Measurements from ENCODE around the gene DALRD3. TPM values are rescaled to one million over a fixed set of nuclear protein-coding genes. Genes with fewer than 3 reads are reported as not detected.
A peak's percentile ranks its signal among the peaks of the same experiment; 100 is the strongest.

Gene DALRD3
- total and polyA plus RNA-seq, 2 of the 8 experiments (the other 6 are each of a cell fraction or from before 2014, with no cell fraction given): 30.4 to 86.5 TPM

GRCh38 chr3:49006408-49007067 lies 11.8 kb downstream of the DALRD3 start:
- Histone ChIP-seq H2AK5ac (ENCODE audit: low read depth, low read length) (peak overlapping the region; percentile 57; the same call in 1 of the 2 replicates), H3K18ac (ENCODE audit: extremely low read depth, low read length) (peak overlapping the region; percentile 82), H4K5ac (ENCODE audit: insufficient read length, low read depth, low read length) (peak overlapping the region; percentile 79), H3K14ac (ENCODE audit: insufficient read length) (no peak overlapping the region), H2BK5ac (ENCODE audit: low read depth, low read length) (peak overlapping the region; percentile 81; the same call in 1 of the 2 replicates), H4K20me1 (replicated peaks in 1 of 2; ENCODE audit: control insufficient read depth in 1 of 2, insufficient read depth in 2 of 2, low read length in 2 of 2) (peaks cover 7 to 14% of the 10 kb centered on the region in 2 experiments), H4K8ac (ENCODE audit: extremely low read depth, insufficient read depth, low read length) (peak overlapping the region; percentile 75; the same call in 1 of the 2 replicates), H4K91ac (replicated peaks; ENCODE audit: insufficient read length, low read length) (peak overlapping the region; percentile 79), H2BK15ac (ENCODE audit: low read length) (no peak overlapping the region), H3K56ac (replicated peaks; ENCODE audit: insufficient read length, low read depth, low read length) (peak overlapping the region; percentile 67), H2AFZ (ENCODE audit: low read length) (no peak overlapping the region), H3K4me3 (ENCODE audit: extremely low read depth in 1 of 4, insufficient read depth in 2 of 4, low read depth in 3 of 4, low read length in 4 of 4) (peak overlapping the region; percentile 66 to 94 (median 92)), H3K23ac (ENCODE audit: insufficient read length) (no peak overlapping the region), H3K79me1 (ENCODE audit: low read depth, low read length) (peaks cover 11% of the 10 kb centered on the region), H3K36me3 (ENCODE audit: control insufficient read depth in 2 of 4, insufficient read depth in 4 of 4, low read length in 3 of 4) (peaks cover 0 to 8% (median 3%) of the 10 kb centered on the region in 4 experiments; a peak in 4 of 8 replicates), H3K4ac (replicated peaks; ENCODE audit: insufficient read length, low read depth, low read length) (peak overlapping the region; percentile 6), H3K79me2 (ENCODE audit: control insufficient read depth in 1 of 2, insufficient read depth in 2 of 2, low read length in 2 of 2) (peaks cover 11 to 33% of the 10 kb centered on the region in 2 experiments), H3K4me2 (ENCODE audit: insufficient read depth in 1 of 2, low read depth in 2 of 2, low read length in 2 of 2) (peak overlapping the region; percentile 95 to 98), H3K27ac (ENCODE audit: low read depth, low read length) (peak overlapping the region; percentile 99; the same call in 1 of the 2 replicates), H2BK12ac (ENCODE audit: low read depth, low read length) (0 out of 2 replicates have a peak overlapping the region, but pooled peaks have one; percentile 84), H3K9me3 (ENCODE audit: insufficient read depth in 2 of 2, low read depth in 1 of 2, low read length in 1 of 2) (no peaks in the 10 kb centered on the region), H3K4me1 (replicated peaks in 1 of 4; ENCODE audit: control insufficient read depth in 3 of 4, insufficient read depth in 4 of 4, low read length in 3 of 4) (peaks cover 0 to 12% (median 6%) of the 10 kb centered on the region in 4 experiments; a peak in 5 of 7 replicates), H3K23me2 (ENCODE audit: low read depth, low read length) (peaks cover 14% of the 10 kb centered on the region), H3K27me3 (replicated peaks in 1 of 4; ENCODE audit: control insufficient read depth in 3 of 4, extremely low read depth in 1 of 4, insufficient read depth in 3 of 4, low read length in 3 of 4) (no peaks in the 10 kb centered on the region), H2BK120ac (replicated peaks; ENCODE audit: low read depth, low read length) (no peak overlapping the region), H3K9ac (replicated peaks in 1 of 4; ENCODE audit: extremely low read depth in 1 of 4, low read depth in 3 of 4, low read length in 3 of 4) (peak overlapping the region; percentile 40 to 99 (median 77)), H2BK20ac (ENCODE audit: low read length) (no peak overlapping the region)
- POLR2A ChIA-PET (ENCODE audit: partially characterized antibody): interaction anchor here (0.7 to 38.8 kb wide), 27 partner anchors 4 to 567 kb away, joined by 3 to 1518 read pairs (median 4); partner anchors contain the start of genes ARIH2, CCDC51, CELSR3 and DAG1
- DNase-seq (ENCODE audit: low read depth in 1 of 2, low spot score in 2 of 2) (no peak), FAIRE-seq (no peak)
- CTCF ChIA-PET (ENCODE audit: partially characterized antibody): interaction anchor here (0.8 to 24.3 kb wide), 7 partner anchors 9 to 371 kb away, joined by 3 to 467 read pairs (median 6); partner anchors contain the start of genes NDUFAF3, P4HTM and SLC26A6
- WGBS, 2 experiments (ENCODE audit: extremely low coverage in 1 of 2, insufficient coverage in 1 of 2, insufficient read length in 1 of 2, insufficient replicate concordance in 2 of 2, low coverage in 1 of 2, low lambda C conversion rate in 2 of 2, missing lambda C conversion rate in 1 of 2): 7% methylated on average over 32 of the region's 32 CpGs; no CpG with 5 or more reads in 1 of the 2 experiments
- TF ChIP-seq, protein P1, sequence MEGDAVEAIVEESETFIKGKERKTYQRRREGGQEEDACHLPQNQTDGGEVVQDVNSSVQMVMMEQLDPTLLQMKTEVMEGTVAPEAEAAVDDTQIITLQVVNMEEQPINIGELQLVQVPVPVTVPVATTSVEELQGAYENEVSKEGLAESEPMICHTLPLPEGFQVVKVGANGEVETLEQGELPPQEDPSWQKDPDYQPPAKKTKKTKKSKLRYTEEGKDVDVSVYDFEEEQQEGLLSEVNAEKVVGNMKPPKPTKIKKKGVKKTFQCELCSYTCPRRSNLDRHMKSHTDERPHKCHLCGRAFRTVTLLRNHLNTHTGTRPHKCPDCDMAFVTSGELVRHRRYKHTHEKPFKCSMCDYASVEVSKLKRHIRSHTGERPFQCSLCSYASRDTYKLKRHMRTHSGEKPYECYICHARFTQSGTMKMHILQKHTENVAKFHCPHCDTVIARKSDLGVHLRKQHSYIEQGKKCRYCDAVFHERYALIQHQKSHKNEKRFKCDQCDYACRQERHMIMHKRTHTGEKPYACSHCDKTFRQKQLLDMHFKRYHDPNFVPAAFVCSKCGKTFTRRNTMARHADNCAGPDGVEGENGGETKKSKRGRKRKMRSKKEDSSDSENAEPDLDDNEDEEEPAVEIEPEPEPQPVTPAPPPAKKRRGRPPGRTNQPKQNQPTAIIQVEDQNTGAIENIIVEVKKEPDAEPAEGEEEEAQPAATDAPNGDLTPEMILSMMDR (IDR thresholded peaks at IDR 0.05; ENCODE audit: control extremely low read depth in 1 of 3, insufficient read depth in 1 of 3, low read depth in 1 of 3, low read length in 3 of 3): no peak
- no peak for TF ChIP-seq SIX5 (IDR thresholded peaks at IDR 0.05; ENCODE audit: low read depth, low read length)
- TF ChIP-seq EZH2 (IDR thresholded peaks at IDR 0.05; ENCODE audit: low read depth, low read length, severe bottlenecking): no peak
- TF ChIP-seq SP2 (IDR thresholded peaks at IDR 0.05; ENCODE audit: low read length): no peak
- no peak for TF ChIP-seq JUN (IDR thresholded peaks at IDR 0.05; ENCODE audit: low read depth, low read length)
- TF ChIP-seq SP4 (IDR thresholded peaks at IDR 0.05; ENCODE audit: low read length): no peak
- no peak for TF ChIP-seq SIRT6 (IDR thresholded peaks at IDR 0.05; ENCODE audit: low read length)
- 0 out of 2 replicates have a peak, but pooled peaks have one; percentile 26 for TF ChIP-seq POLR2AphosphoS5 (IDR thresholded peaks at IDR 0.05; ENCODE audit: low read depth, low read length)
- no peak for TF ChIP-seq CHD2 (IDR thresholded peaks at IDR 0.05; ENCODE audit: low read length)
